Small intestine (tissue), 7 donors: ENCODE data around the gene NTN5. TPM values are rescaled to one million over a fixed set of nuclear protein-coding genes. Genes with fewer than 3 reads are reported as not detected.

Source experiments
- DNase-seq, 2 donors: peaks; one replicate each; pipeline versions ENCODE4 v3.0.0 to v3.0.0-alpha.2; 2013
- FAIRE-seq: peaks from 2 replicates; lab custom pipeline; 2012; peaks lifted over from hg19 to GRCh38; lab: Jason Lieb, UNC
- H3K27ac ChIP-seq, 3 donors: one replicate each; pipeline ENCODE4 v1.5.1; 2013; ENCODE audit warnings: low read length in 2 of 3, mild to moderate bottlenecking in 2 of 3, control low read depth in 1 of 3, inconsistent platforms in 1 of 3, low read depth in 1 of 3, moderate library complexity in 1 of 3
- H3K27me3 ChIP-seq, 3 donors: one replicate each; pipeline ENCODE4 v1.6.1; 2013; ENCODE audit warnings: low read length in 3 of 3, inconsistent platforms in 1 of 3; ENCODE audit not compliant: control insufficient read depth in 3 of 3, insufficient read depth in 3 of 3
- H3K36me3 ChIP-seq, 3 donors: one replicate each; pipeline ENCODE4 v1.6.1; 2013; ENCODE audit warnings: low read length in 3 of 3, inconsistent platforms in 1 of 3, low read depth in 1 of 3, mild to moderate bottlenecking in 1 of 3, moderate library complexity in 1 of 3; ENCODE audit not compliant: control insufficient read depth in 3 of 3, insufficient read depth in 2 of 3
- H3K4me1 ChIP-seq, 3 donors: one replicate each; pipeline ENCODE4 v1.6.1; 2013; ENCODE audit warnings: low read length in 2 of 3, inconsistent platforms in 1 of 3, low read depth in 1 of 3, mild to moderate bottlenecking in 1 of 3, moderate library complexity in 1 of 3; ENCODE audit not compliant: control insufficient read depth in 3 of 3, insufficient read depth in 2 of 3
- H3K4me3 ChIP-seq, 3 donors: one replicate each; pipeline ENCODE4 v1.5.1; 2013; ENCODE audit warnings: low read length in 3 of 3, control low read depth in 1 of 3, inconsistent platforms in 1 of 3, low read depth in 1 of 3, mild to moderate bottlenecking in 1 of 3, moderate library complexity in 1 of 3
- H3K9me3 ChIP-seq, 2 donors: one replicate each; pipeline ENCODE4 v1.6.1; 2013; ENCODE audit warnings: low read depth in 1 of 2, low read length in 1 of 2; ENCODE audit not compliant: control insufficient read depth in 2 of 2, insufficient read depth in 1 of 2
- WGBS, 3 donors: extraction: QIAGEN DNeasy Blood & Tissue Kit; methylation state at CpG; one replicate each; pipeline ENCODE4 v1.1.7; 2013; 5-methylcytosine and 5-hydroxymethylcytosine counted together
- polyA plus RNA-seq, 4 donors: library from polyadenylated mRNA; stranded (reverse) in 3 of 4; unstranded in 1 of 4; fragments of 200-250 nt in 3 of 4; fragments of 120-200 nt in 1 of 4; gene quantifications; one replicate each; pipeline versions ENCODE4 v1.2.1 to v1.2.3, GENCODE V29; 2013
- donor health status: healthy with polysubstance abuse.
- donor health status: control.
- donor health status: control.
- donor health status: Bipolar disorder and iron deficiency.
- donor health status: healthy.

Gene NTN5
- polyA plus RNA-seq, 4 donors: 0.24 to 0.32 TPM; not detected in 2

GRCh38 chr19:48670699-48671445 lies 1.9 kb downstream of the NTN5 start:
- no peak for FAIRE-seq
- Histone ChIP-seq H3K4me3 (no peak overlapping the region), H3K9me3 (no peaks in the 10 kb centered on the region), H3K27ac (no peak overlapping the region), H3K4me1 (peaks cover 0 to 28% (median 0%) of the 10 kb centered on the region in 3 donors), H3K27me3 (no peaks in the 10 kb centered on the region), H3K36me3 (peaks cover 0 to 3% (median 0%) of the 10 kb centered on the region in 3 donors)
- no peak for DNase-seq
- 67 to 78% (median 75%) methylated on average over 17 to 21 of the region's 21 CpGs for WGBS, 3 donors

- no peak for FAIRE-seq
- DNase-seq: no peak
- no peaks in the 10 kb centered on the region for H3K9me3 ChIP-seq
- H3K27ac ChIP-seq: no peak overlapping the region
- H3K36me3 ChIP-seq: peaks cover 0 to under 1% (median 0%) of the 10 kb centered on the region in 3 donors
- WGBS, 3 donors: 96 to 97% (median 97%) methylated on average over 18 to 26 of the region's 26 CpGs
- no peak overlapping the region for H3K4me3 ChIP-seq
- no peaks in the 10 kb centered on the region for H3K27me3 ChIP-seq
- H3K4me1 ChIP-seq: peaks cover 0 to 23% (median 0%) of the 10 kb centered on the region in 3 donors
Observed at GRCh38 chr19:48669903-48670668, 2.7 kb downstream of the NTN5 start.

DNA sequence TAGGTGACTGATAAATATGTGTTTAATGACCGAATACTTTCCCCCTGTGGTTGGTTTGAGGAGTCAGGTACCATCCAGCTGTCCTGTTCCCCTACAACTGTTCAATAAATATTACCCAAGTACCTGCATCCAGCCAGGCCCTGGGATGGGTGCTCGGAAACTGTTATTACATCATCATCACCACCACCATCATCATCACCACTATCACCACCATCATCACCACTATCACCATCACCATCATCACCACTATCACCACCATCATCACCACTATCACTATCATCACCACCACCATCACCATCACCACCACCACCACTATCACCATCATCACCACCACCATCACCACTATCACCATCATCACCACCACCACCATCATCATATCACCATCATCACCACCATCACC lies 4.1 kb downstream of the NTN5 start:
- DNase-seq: no peak
- Histone ChIP-seq H3K4me3 (no peak overlapping the region), H3K36me3 (no peaks in the 10 kb centered on the region), H3K27ac (no peak overlapping the region), H3K9me3 (no peaks in the 10 kb centered on the region), H3K4me1 (peaks cover 0 to 21% (median 0%) of the 10 kb centered on the region in 3 donors), H3K27me3 (no peaks in the 10 kb centered on the region)
- no peak for FAIRE-seq
- WGBS, 3 donors: 91 to 100% (median 92%) methylated on average over 2 of the region's 2 CpGs

- Histone ChIP-seq H3K9me3 (no peaks in the 10 kb centered on the region), H3K36me3 (no peaks in the 10 kb centered on the region), H3K27ac (no peak overlapping the region), H3K4me1 (peaks cover 0 to 17% (median 0%) of the 10 kb centered on the region in 3 donors), H3K27me3 (no peaks in the 10 kb centered on the region), H3K4me3 (no peak overlapping the region)
- FAIRE-seq (no peak), DNase-seq (no peak)
- WGBS, 3 donors: 52 to 82% (median 66%) methylated on average over 3 of the region's 3 CpGs
Observed at GRCh38 chr19:48668332-48668731, 4.5 kb downstream of the NTN5 start.

GRCh38 chr19:48665786-48666185 lies 7.0 kb downstream of the NTN5 start:
- DNase-seq (peak in 1 of 2 donors; percentile 46), FAIRE-seq (no peak)
- no peak overlapping the region for H3K27ac ChIP-seq
- no peaks in the 10 kb centered on the region for H3K36me3 ChIP-seq
- WGBS, 3 donors: 30 to 75% (median 75%) methylated on average over 6 of the region's 6 CpGs
- H3K4me3 ChIP-seq: no peak overlapping the region
- H3K27me3 ChIP-seq: no peaks in the 10 kb centered on the region
- H3K4me1 ChIP-seq: peaks cover 0 to 13% (median 0%) of the 10 kb centered on the region in 3 donors
- peaks cover 0 to 6% of the 10 kb centered on the region in 2 donors for H3K9me3 ChIP-seq

GRCh38 chr19:48664476-48664875 lies 8.3 kb downstream of the NTN5 start:
- DNase-seq (no peak), FAIRE-seq (no peak)
- 87 to 93% (median 93%) methylated on average over 11 to 14 of the region's 14 CpGs for WGBS, 3 donors
- peaks cover 0 to 12% (median 0%) of the 10 kb centered on the region in 3 donors for H3K4me1 ChIP-seq
- no peak overlapping the region for H3K27ac ChIP-seq
- peaks cover 0 to 8% of the 10 kb centered on the region in 2 donors for H3K9me3 ChIP-seq
- H3K36me3 ChIP-seq: no peaks in the 10 kb centered on the region
- H3K4me3 ChIP-seq: no peak overlapping the region
- no peaks in the 10 kb centered on the region for H3K27me3 ChIP-seq

GRCh38 chr19:48663667-48664066 lies 9.2 kb downstream of the NTN5 start:
- FAIRE-seq: no peak
- Histone ChIP-seq H3K4me3 (no peak overlapping the region), H3K27me3 (no peaks in the 10 kb centered on the region), H3K4me1 (peaks cover 0 to 12% (median 0%) of the 10 kb centered on the region in 3 donors), H3K9me3 (peaks cover 0 to 8% of the 10 kb centered on the region in 2 donors), H3K36me3 (no peaks in the 10 kb centered on the region), H3K27ac (no peak overlapping the region)
- no peak for DNase-seq
- 85 to 95% (median 90%) methylated on average over 4 of the region's 4 CpGs for WGBS, 3 donors

- 93 to 98% (median 96%) methylated on average over 24 to 50 of the region's 50 CpGs for WGBS, 3 donors
- FAIRE-seq: no peak
Observed at GRCh38 chr19:48661711-48662090, 11.1 kb downstream of the NTN5 start.

More at GRCh38 chr19:48661711-48662090, 11.1 kb downstream of the NTN5 start:
- no peaks in the 10 kb centered on the region for H3K27me3 ChIP-seq
- no peak overlapping the region for H3K27ac ChIP-seq
- H3K4me3 ChIP-seq: no peak overlapping the region
- no peaks in the 10 kb centered on the region for H3K36me3 ChIP-seq
- H3K9me3 ChIP-seq: peaks cover 0 to 8% of the 10 kb centered on the region in 2 donors
- peaks cover 0 to 12% (median 0%) of the 10 kb centered on the region in 3 donors for H3K4me1 ChIP-seq
- DNase-seq: no peak
